ENCODE results near the gene DCTPP1.
A peak's percentile ranks its signal among the peaks of the same experiment; 100 is the strongest.

DCTPP1 gene

DNA sequence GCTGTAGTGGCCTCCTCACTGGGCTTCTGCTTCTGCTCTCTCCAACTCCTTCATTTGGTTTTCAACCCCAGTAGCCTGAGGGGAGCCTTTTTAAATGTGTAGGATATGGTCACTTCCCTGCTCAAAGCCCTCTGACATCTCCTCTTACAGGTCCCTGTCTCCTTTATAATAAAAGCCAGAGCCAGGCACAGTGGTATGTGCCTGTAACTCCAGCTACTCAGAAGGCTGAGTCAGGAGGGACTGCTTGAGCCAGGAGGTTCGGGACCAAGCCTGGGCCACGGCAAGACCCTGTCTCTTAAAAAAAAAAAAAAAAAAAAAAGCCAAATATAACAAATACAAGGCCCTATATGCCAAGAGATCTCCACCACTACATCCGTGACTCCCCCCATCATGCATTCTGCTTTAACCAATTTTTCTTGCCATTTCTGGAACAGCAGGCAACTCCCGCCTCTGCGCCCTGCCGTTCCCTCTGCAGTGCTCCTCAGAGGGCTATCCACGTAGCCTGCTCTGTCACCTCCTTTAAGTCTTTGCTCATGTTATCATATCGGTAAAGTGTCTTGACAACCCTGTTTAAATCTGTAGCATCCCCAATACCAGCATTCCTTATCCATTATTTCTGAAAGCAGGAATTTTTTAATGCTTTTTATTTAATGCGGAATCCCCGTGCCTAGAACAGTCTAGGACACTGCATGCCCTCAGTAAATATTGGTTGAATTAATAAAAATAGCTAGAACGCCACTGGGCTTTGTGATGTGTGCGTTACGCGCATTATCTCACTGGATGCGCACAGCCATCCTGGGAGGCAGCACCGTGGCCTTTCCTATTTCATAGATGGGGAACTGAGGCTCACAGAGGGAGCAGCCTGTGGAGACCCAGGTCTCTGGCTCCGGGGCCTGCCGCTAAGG is 13.0 kb downstream of the DCTPP1 start:
- Mint-ChIP-seq H3K4me3 (peak overlapping the region; percentile 7 to 56), H3K4me1 (ENCODE audit: low read depth in 2 of 2) (peaks cover 5 to 17% of the 10 kb centered on the region in 2 donors), H3K9me3 (no peaks in the 10 kb centered on the region), H3K27me3 (no peaks in the 10 kb centered on the region), H3K27ac (peak overlapping the region; percentile 23 to 35), H3K36me3 (ENCODE audit: insufficient read depth) (peaks cover 12% of the 10 kb centered on the region)
- ATAC-seq (replicated peaks) (no peak), DNase-seq (no peak)

DNA sequence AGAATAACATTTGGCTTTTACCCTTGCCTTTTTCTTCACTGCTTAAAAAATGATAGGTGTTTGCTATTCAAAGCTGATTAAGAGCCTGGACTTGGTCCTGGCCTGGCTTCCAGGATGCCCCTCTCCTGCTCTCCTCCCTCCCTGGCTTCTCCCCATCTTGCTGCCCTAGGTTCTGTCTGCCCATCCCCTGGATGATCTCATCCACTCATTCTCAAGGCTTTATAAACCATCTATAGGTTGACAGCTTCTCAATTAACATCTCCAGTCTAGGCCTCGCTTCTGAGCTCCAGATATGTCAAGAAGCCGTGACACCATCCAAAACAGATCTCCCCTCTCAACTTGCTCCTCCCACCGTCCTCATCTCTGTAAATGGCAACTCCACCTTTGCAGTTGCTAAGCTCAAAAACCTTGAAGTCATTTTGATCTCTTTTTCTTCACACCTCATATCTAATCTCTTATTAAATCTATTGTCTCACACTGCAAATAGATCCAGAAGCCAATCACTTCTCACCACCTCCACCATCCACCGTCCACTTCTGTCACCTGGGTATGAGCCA is 13.7 kb downstream of the DCTPP1 start:
- Mint-ChIP-seq H3K27ac (peak overlapping the region in 1 of 2 donors; percentile 23), H3K4me3 (no peak overlapping the region), H3K4me1 (ENCODE audit: low read depth in 2 of 2) (peaks cover 5 to 17% of the 10 kb centered on the region in 2 donors), H3K9me3 (no peaks in the 10 kb centered on the region), H3K27me3 (no peaks in the 10 kb centered on the region), H3K36me3 (ENCODE audit: insufficient read depth) (peaks cover 11% of the 10 kb centered on the region)
- no peak for ATAC-seq (replicated peaks)
- no peak for DNase-seq

DNA sequence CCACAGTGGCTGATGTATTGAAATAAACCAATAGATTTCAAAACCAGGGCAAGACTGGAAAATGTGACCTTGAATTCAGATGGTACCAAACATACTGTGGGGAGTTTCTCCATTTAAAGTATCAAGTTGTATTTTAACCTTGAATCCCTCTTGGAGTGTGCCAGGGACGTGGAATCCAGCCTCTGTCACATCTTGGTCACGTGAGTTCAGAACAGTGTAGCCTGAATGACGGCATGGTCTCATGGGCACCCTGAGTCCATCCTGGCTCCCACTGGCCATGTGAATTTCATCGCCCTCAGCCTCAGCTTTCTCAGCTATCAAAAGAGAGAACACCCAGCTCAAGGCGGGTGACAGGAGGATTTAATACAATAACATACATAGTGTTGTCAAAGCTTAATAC is 15.7 kb downstream of the DCTPP1 start:
- Mint-ChIP-seq H3K9me3 (no peaks in the 10 kb centered on the region), H3K4me3 (no peak overlapping the region), H3K27me3 (no peaks in the 10 kb centered on the region), H3K4me1 (ENCODE audit: low read depth in 2 of 2) (peaks cover 12 to 17% of the 10 kb centered on the region in 2 donors), H3K36me3 (ENCODE audit: insufficient read depth) (peaks cover 9% of the 10 kb centered on the region), H3K27ac (no peak overlapping the region)
- DNase-seq, result no peak
- no peak for ATAC-seq (replicated peaks)

DNA sequence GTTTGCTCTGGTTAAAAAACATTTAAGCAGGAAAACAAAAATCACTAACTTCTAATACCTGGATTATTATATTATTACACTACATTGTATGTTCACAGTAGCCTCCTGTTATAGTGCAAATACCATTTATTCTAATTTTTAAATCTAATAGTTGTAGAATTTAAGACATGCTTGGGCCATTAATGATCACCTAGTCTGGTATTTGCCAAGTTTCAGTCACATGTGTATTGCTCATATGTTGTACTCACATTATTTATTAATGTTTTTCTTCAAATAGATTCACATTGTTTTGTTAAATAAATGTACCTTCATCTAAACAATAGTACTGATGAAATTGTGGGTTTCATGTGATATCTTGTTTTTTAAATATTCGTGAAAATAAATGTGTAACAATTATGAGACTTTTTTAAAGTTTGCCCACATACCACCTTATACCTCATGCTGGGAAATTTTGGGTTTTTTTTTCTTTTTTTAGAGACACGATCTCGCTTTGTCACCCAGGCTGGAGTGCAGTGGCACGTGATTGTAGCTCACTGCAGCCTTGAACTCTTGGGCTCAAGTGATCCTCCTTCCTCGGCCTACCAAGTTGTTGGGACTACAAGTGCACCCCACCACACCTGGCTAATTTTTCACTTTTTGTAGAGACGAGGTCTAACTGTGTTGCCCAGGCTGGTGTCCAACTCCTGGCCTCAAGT is 16.6 kb downstream of the DCTPP1 start:
- peaks cover 14 to 18% of the 10 kb centered on the region in 2 donors for H3K4me1 Mint-ChIP-seq (ENCODE audit: low read depth in 2 of 2)

DNA sequence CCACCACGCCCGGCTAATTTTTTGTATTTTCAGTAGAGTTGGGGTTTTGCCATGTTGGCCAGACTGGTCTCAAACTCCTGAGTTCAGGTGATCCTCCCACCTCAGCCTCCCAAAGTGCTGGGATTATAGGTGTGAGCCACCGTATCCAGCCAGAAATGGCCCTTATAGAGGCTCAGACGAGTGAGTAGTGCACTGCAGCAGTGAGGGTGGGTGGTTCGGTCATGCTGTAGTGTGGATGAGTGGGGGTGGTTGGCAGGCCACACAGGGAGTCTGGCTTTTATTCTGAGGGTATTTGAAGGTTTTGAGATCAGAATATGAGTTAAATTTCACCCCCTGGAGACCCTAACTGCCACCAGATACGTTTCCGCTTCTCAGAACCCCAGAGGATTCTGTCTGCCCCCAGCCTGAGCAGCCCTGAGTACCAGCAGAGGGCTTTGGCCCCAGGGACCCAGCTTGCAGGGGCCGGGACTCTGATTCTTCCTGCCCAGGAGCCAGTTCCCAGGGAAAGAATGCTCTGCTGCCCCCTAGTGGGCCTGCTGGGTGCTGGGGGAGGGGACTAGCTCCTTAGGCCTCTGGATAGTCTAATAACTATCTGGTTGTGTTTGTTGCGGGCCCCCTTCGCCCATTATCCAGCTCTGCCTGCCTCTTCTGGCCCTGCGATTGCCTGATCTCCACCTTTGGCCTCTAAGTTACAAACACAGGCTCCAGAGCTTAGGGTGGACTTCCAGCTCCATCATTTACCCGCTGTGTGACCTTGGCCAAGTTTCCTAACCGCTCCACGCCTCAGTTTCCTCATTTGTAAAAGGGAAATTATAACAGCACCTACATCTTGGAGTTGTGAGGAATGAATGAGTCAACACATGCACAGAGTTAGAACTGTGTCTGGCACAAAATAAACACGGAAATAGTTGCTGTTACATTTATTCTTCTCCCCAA is 20.4 kb downstream of the DCTPP1 start:
- H3K4me3 Mint-ChIP-seq, result peak overlapping the region; percentile 77 to 96
- peak; percentile 94 to 97 (median 96) for DNase-seq
- peaks cover 17 to 18% of the 10 kb centered on the region in 2 donors for H3K4me1 Mint-ChIP-seq (ENCODE audit: low read depth in 2 of 2)
- ATAC-seq (replicated peaks), result peak; percentile 68
- no peak overlapping the region for H3K27ac Mint-ChIP-seq
- H3K36me3 Mint-ChIP-seq (ENCODE audit: insufficient read depth), result peaks cover 12% of the 10 kb centered on the region
- H3K27me3 Mint-ChIP-seq, result no peaks in the 10 kb centered on the region
- H3K9me3 Mint-ChIP-seq, result no peaks in the 10 kb centered on the region

More for the DNA sequence above, 16.6 kb downstream of the DCTPP1 start:
- Mint-ChIP-seq H3K27me3 (no peaks in the 10 kb centered on the region), H3K9me3 (no peaks in the 10 kb centered on the region), H3K36me3 (ENCODE audit: insufficient read depth) (peaks cover 12% of the 10 kb centered on the region), H3K27ac (no peak overlapping the region), H3K4me3 (no peak overlapping the region)
- DNase-seq, result no peak
- ATAC-seq (replicated peaks), result no peak

DNA sequence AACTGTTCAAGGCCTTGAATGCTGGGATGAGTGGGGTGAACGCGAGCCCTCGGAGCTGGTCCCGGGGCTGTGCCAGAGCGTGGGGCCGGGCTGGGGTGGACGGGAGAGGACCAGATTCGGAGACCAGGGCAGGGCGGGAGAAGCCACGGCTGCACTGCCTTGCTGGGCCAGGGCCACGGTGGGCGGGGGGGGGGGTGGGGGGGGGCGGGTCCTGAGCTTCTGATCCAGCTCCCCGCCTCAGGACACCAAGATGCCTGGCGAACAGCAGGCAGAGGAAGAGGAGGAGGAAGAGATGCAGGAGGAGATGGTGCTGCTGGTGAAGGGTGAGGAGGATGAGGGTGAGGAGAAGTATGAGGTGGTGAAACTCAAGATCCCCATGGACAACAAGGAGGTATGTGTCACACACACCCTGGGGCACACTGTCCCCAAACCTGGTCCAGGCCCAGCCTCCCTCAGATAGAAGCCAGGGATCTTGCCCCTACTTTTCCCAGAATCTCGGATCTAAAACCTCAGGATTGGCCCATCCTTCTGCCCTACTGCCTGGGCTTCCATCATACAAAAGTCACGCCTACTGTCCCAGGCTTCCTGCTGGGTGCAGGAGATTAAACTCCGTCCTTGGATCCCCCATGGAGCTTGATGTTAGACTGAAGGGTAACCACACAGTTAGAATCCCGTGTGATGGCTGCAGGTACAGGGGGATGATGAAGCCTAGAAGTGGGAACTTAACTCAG is 21.9 kb downstream of the DCTPP1 start:
- Mint-ChIP-seq H3K9me3 (no peaks in the 10 kb centered on the region), H3K27ac (no peak overlapping the region), H3K36me3 (ENCODE audit: insufficient read depth) (peaks cover 7% of the 10 kb centered on the region), H3K4me3 (peak overlapping the region; percentile 77 to 96), H3K27me3 (no peaks in the 10 kb centered on the region), H3K4me1 (ENCODE audit: low read depth in 2 of 2) (peaks cover 14 to 18% of the 10 kb centered on the region in 2 donors)
- ATAC-seq (replicated peaks) (no peak), DNase-seq (no peak)

DNA sequence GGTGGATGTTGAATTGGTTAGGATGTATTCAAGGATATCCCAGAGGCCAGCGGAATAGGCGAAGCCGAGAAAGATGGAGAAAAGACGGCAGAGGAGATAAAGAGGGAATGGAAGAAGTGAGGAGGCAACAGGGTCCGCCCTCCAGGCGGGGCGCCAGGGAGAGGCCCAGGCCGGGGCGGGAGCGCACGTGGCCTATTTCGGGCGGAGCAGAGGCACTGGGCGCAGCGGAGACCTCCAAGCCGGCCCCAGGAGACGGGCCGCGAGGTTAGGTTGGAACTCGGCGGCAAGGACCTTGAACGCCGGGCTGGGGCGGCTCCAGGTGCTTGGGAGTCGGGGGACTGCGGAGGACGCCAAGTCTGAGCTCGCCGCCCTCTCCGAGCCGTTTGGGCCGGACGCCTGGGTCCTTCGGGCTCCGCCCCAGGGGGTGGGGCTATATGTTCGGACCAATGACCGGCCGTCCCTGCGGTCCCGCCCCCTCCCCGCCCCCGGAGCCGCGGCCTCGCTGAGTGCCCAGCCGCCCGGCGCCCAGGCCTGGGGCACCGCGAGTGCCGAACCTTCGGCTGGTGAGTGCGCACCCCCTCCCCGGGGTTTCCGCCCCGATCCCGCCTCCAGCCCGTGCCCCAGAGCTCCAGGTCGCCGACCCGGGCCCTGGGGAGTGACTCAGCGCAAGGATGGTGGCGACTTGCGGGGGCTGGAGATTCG is 22.6 kb downstream of the DCTPP1 start, which contains the start of gene ZNF771:
TSS of gene ZNF771 (plus strand) at position 505 of the 702 bp plus-strand sequence. CDS start 448 bp downstream, outside the sequence.
- Mint-ChIP-seq H3K9me3 (no peaks in the 10 kb centered on the region), H3K4me3 (peak within 1 kb of the TSS; percentile 77 to 96), H3K27ac (peak within 1 kb of the TSS; percentile 27 to 92), H3K36me3 (ENCODE audit: insufficient read depth) (peaks cover 7% of the 10 kb centered on the region), H3K4me1 (ENCODE audit: low read depth in 2 of 2) (peaks cover 13 to 18% of the 10 kb centered on the region in 2 donors), H3K27me3 (no peaks in the 10 kb centered on the region)
- DNase-seq, result peak; percentile 79 to 83 (median 82)
- peak; percentile 85 for ATAC-seq (replicated peaks)

DNA sequence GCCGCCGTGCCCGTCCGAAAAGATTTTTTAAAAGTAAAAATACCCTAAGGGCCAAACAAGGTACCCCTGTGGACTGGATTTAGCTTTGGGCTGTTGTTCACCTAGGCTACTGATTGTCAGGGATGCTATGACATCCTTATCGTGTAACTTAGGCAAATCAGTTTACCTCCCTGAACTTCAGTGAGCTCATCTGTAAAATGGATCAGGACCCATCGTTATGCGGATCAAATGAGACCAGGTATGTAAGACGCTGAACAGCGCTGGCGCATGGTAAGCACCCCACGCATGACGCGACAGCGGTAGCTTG is 23.1 kb downstream of the DCTPP1 start:
- peaks cover 7% of the 10 kb centered on the region for H3K36me3 Mint-ChIP-seq (ENCODE audit: insufficient read depth)
- H3K27ac Mint-ChIP-seq, result peak overlapping the region; percentile 27 to 92
- peaks cover 9 to 18% of the 10 kb centered on the region in 2 donors for H3K4me1 Mint-ChIP-seq (ENCODE audit: low read depth in 2 of 2)
- H3K9me3 Mint-ChIP-seq, result no peaks in the 10 kb centered on the region
- H3K4me3 Mint-ChIP-seq, result peak overlapping the region; percentile 77 to 96
- no peaks in the 10 kb centered on the region for H3K27me3 Mint-ChIP-seq
- DNase-seq, result no peak
- ATAC-seq (replicated peaks), result peak; percentile 28

DNA sequence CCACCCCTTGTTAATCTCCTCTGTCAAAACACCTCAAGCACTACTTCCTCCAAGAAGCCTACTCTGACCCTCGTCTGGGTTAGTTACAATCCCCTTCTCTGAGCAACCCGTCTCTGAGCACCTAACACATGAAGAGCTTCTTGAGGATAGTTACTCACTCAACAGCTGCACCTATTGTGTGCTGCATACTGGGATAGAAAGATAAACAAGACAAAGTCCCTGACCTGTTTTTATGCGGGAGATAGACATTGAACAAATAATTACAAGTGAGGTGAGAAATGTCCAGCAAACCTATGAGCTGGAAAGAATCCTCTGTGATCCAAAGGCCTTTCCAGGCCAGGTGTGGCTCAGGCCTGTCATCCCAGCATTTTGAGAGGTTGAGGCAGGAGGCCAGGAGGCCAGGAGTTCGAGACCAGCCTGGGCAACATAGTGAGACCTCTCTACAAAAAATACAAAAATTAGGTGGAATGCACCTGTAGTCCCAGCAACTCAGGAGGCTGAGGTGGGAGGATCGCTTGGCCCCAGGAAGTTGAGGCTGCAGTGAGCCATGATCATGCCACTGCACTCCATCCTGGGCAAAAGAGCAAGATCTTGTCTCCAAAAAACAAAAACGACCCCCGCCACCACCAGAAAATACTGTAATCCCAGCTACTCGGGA is 27.9 kb downstream of the DCTPP1 start:
- ATAC-seq (replicated peaks), result no peak
- no peaks in the 10 kb centered on the region for H3K27me3 Mint-ChIP-seq
- peaks cover 20% of the 10 kb centered on the region for H3K36me3 Mint-ChIP-seq (ENCODE audit: insufficient read depth)

DNA sequence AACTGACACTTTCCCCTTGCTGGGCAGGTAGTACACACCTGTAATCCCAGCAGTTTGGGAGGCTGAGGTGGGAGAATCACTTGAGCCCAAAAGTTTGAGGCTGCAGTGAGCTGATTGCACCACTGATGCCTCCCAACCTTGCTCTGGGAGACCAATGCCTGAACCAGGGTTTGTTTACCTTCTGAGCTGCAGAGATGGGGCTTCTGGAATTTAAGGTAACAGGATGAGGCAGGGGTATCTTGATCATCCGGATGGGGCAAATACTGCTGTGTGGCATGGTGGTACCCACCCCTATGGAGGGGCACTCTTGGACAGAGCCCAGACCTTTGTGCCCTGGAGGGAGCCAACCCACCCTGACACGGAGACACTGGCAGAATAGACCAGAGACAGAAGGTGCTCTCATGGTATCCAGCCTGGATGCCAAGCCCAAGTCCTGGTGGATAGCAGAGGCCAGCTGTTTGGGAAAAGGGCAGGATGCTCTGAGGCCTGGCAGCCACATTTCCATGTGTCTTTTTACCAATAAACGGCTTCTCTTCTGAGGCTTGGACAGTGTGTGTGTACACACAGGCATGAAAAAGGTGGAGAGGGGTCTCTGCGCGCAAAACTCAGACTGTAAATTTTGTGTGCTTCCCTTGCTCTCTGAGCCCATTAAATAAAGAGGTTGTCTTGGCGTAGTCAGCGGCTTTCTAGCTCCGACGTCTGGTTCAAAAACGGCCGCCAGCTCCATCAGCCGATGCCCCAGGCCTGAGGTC is 30.2 kb downstream of the DCTPP1 start:
- ATAC-seq (replicated peaks), result no peak
- Mint-ChIP-seq H3K27me3 (no peaks in the 10 kb centered on the region), H3K4me3 (peak overlapping the region; percentile 86 to 87), H3K27ac (peak overlapping the region; percentile 72 to 87), H3K9me3 (no peaks in the 10 kb centered on the region), H3K4me1 (ENCODE audit: low read depth in 2 of 2) (peaks cover 25 to 34% of the 10 kb centered on the region in 2 donors), H3K36me3 (ENCODE audit: insufficient read depth) (peaks cover 16% of the 10 kb centered on the region)
- DNase-seq, result no peak

More for the DNA sequence above, 27.9 kb downstream of the DCTPP1 start:
- DNase-seq, result no peak
- Mint-ChIP-seq H3K9me3 (no peaks in the 10 kb centered on the region), H3K4me1 (ENCODE audit: low read depth in 2 of 2) (peaks cover 13 to 25% of the 10 kb centered on the region in 2 donors), H3K27ac (no peak overlapping the region), H3K4me3 (peak overlapping the region; percentile 86 to 87)

Data from effector memory CD8-positive, alpha-beta T cell (primary cell).